H9 (cell line): ENCODE measurements around the gene PGAM1. TPM values are rescaled to one million over a fixed set of nuclear protein-coding genes. Genes with fewer than 3 reads are reported as not detected.

Source experiments
- DNase-seq: peaks from one replicate; pipeline ENCODE4 v3.0.0-alpha.2; 2017
- H2AFZ ChIP-seq: one replicate; pipeline ENCODE4 v1.6.1; 2013; ENCODE audit warnings: mild to moderate bottlenecking, low read length, control low read depth, moderate library complexity
- H2AK5ac ChIP-seq: 2 replicates; pipeline ENCODE4 v1.6.1; 2013; ENCODE audit warnings: low read length, control low read depth, mixed read lengths; ENCODE audit not compliant: insufficient read length
- H2BK120ac ChIP-seq: one replicate; pipeline ENCODE4 v1.6.1; 2013; ENCODE audit warnings: low read depth, mild to moderate bottlenecking, low read length, control low read depth, inconsistent platforms; ENCODE audit not compliant: poor library complexity, severe bottlenecking
- H2BK12ac ChIP-seq: 2 replicates; pipeline ENCODE4 v1.6.1; 2013; ENCODE audit warnings: low read length, control low read depth, mixed read lengths, low read depth; ENCODE audit not compliant: insufficient read length
- H2BK15ac ChIP-seq: 2 replicates; pipeline ENCODE4 v1.6.1; 2013; ENCODE audit warnings: low read depth, low read length, control low read depth
- H2BK20ac ChIP-seq: one replicate; pipeline ENCODE4 v1.6.1; 2013; ENCODE audit warnings: low read depth, mild to moderate bottlenecking, low read length, control low read depth, inconsistent platforms; ENCODE audit not compliant: poor library complexity, severe bottlenecking
- H2BK5ac ChIP-seq: 2 replicates; pipeline ENCODE4 v1.6.1; 2013; ENCODE audit warnings: low read length, control low read depth, mixed read lengths; ENCODE audit not compliant: insufficient read length
- H3K14ac ChIP-seq: 2 replicates; pipeline ENCODE4 v1.6.1; 2013; ENCODE audit warnings: low read length, control low read depth; ENCODE audit not compliant: insufficient read depth
- H3K18ac ChIP-seq: 2 replicates; pipeline ENCODE4 v1.6.1; 2013; ENCODE audit warnings: low read depth, mild to moderate bottlenecking, mixed read lengths, low read length, control low read depth; ENCODE audit not compliant: insufficient read length
- H3K23ac ChIP-seq: 2 replicates; pipeline ENCODE4 v1.6.1; 2013; ENCODE audit warnings: low read length, control low read depth, mixed read lengths, low read depth; ENCODE audit not compliant: insufficient read length
- H3K23me2 ChIP-seq: 2 replicates; pipeline ENCODE4 v1.6.1; 2013; ENCODE audit warnings: low read depth, mild to moderate bottlenecking, mixed read lengths, low read length, control low read depth; ENCODE audit not compliant: insufficient read length, poor library complexity, severe bottlenecking
- H3K27ac ChIP-seq: 2 replicates; pipeline ENCODE4 v1.5.1; 2013; ENCODE audit warnings: low read length, control low read depth, mixed read lengths, low read depth; ENCODE audit not compliant: insufficient read length
- H3K27me3 ChIP-seq: 2 replicates; pipeline ENCODE4 v1.6.1; 2013; ENCODE audit warnings: low read length, control low read depth, inconsistent platforms; ENCODE audit not compliant: insufficient read depth
- H3K4ac ChIP-seq: 2 replicates; pipeline ENCODE4 v1.6.1; 2013; ENCODE audit warnings: low read depth, mild to moderate bottlenecking, control low read depth, inconsistent platforms, low read length, moderate library complexity
- H3K4me1 ChIP-seq: 2 replicates; pipeline ENCODE4 v1.6.1; 2013; ENCODE audit warnings: low read length, control low read depth, inconsistent platforms; ENCODE audit not compliant: insufficient read depth
- H3K4me2 ChIP-seq: 2 replicates; pipeline ENCODE4 v1.6.1; 2013; ENCODE audit warnings: low read length, control low read depth, mixed read lengths; ENCODE audit not compliant: insufficient read length, insufficient read depth
- H3K56ac ChIP-seq: 2 replicates; pipeline ENCODE4 v1.6.1; 2013; ENCODE audit warnings: low read depth, mild to moderate bottlenecking, mixed read lengths, low read length, control low read depth; ENCODE audit not compliant: insufficient read length
- H3K79me1 ChIP-seq: 2 replicates; pipeline ENCODE4 v1.6.1; 2013; ENCODE audit warnings: low read depth, mild to moderate bottlenecking, moderate library complexity, low read length, control low read depth, inconsistent platforms; ENCODE audit not compliant: insufficient read depth, poor library complexity, severe bottlenecking
- H3K79me2 ChIP-seq: 2 replicates; pipeline ENCODE4 v1.6.1; 2013; ENCODE audit warnings: low read length, control low read depth, inconsistent platforms; ENCODE audit not compliant: insufficient read depth
- H3K9ac ChIP-seq: 2 replicates; pipeline ENCODE4 v1.6.1; 2013; ENCODE audit warnings: low read length, control low read depth, mixed read lengths; ENCODE audit not compliant: insufficient read length; ENCODE audit errors: extremely low read depth
- H3K9me3 ChIP-seq: one replicate; pipeline ENCODE4 v1.6.1; 2013; ENCODE audit warnings: low read depth, low read length, inconsistent platforms; ENCODE audit not compliant: control insufficient read depth
- H3T11ph ChIP-seq: one replicate; pipeline ENCODE4 v1.6.1; 2013; ENCODE audit warnings: mild to moderate bottlenecking, low read length, control low read depth, inconsistent platforms
- H4K20me1 ChIP-seq: one replicate; pipeline ENCODE4 v1.6.1; 2013; ENCODE audit not compliant: control insufficient read depth, insufficient read length, insufficient read depth
- H4K5ac ChIP-seq: 2 replicates; pipeline ENCODE4 v1.6.1; 2013; ENCODE audit warnings: low read depth, mild to moderate bottlenecking, mixed read lengths, low read length, control low read depth; ENCODE audit not compliant: insufficient read length
- H4K8ac ChIP-seq: replicated peaks from 2 replicates; pipeline ENCODE4 v1.6.1; 2013; ENCODE audit warnings: low read length, control low read depth, mixed read lengths, low read depth; ENCODE audit not compliant: insufficient read length
- H4K91ac ChIP-seq: 2 replicates; pipeline ENCODE4 v1.6.1; 2013; ENCODE audit warnings: low read depth, mild to moderate bottlenecking, moderate library complexity, mixed read lengths, low read length, control low read depth; ENCODE audit not compliant: insufficient read length
- H3K27ac Mint-ChIP-seq, 3 experiments: 2 replicates in 2 of 3; 3 replicates in 1 of 3; pipeline ENCODE4 v1.8.0; 2020 to 2021; ENCODE audit warnings: mixed read lengths in 3 of 3, mild to moderate bottlenecking in 1 of 3, moderate library complexity in 1 of 3
- H3K27me3 Mint-ChIP-seq: 2 replicates; pipeline ENCODE4 v1.8.0; 2021; ENCODE audit warnings: low read depth, mild to moderate bottlenecking, moderate library complexity, mixed read lengths
- H3K36me3 Mint-ChIP-seq, 3 experiments: 2 replicates in 2 of 3; 3 replicates in 1 of 3; pipeline ENCODE4 v1.8.0; 2020 to 2021; ENCODE audit warnings: low read depth in 3 of 3, mixed read lengths in 3 of 3; ENCODE audit not compliant: insufficient read depth in 1 of 3
- H3K4me1 Mint-ChIP-seq, 2 experiments: 2 replicates each; pipeline ENCODE4 v1.8.0; 2020; ENCODE audit warnings: mixed read lengths in 2 of 2
- H3K4me3 Mint-ChIP-seq, 2 experiments: 2 replicates in 1 of 2; 3 replicates in 1 of 2; pipeline ENCODE4 v1.8.0; 2020 to 2021; ENCODE audit warnings: mild to moderate bottlenecking in 2 of 2, mixed read lengths in 2 of 2, moderate library complexity in 1 of 2
- H3K9me3 Mint-ChIP-seq, 2 experiments: 2 replicates in 1 of 2; 3 replicates in 1 of 2; pipeline ENCODE4 v1.8.0; 2020; ENCODE audit warnings: mild to moderate bottlenecking in 2 of 2, mixed read lengths in 2 of 2, moderate library complexity in 1 of 2
- total RNA-seq: library from RNA; stranded (reverse); gene quantifications from 2 replicates; pipeline ENCODE4 v1.2.1, GENCODE V29; 2021
- TF ChIP-seq, protein P1 (sequence below): fragments of 200-600 bp; sonication (generic); conservative IDR thresholded peaks from 3 replicates; pipeline ENCODE4 v1.8.0; 2021; ENCODE audit warnings: antibody characterized with exemption, mild to moderate bottlenecking

PGAM1 gene
- total RNA-seq, 1 experiment from 2014 or later, result 932 TPM

DNA sequence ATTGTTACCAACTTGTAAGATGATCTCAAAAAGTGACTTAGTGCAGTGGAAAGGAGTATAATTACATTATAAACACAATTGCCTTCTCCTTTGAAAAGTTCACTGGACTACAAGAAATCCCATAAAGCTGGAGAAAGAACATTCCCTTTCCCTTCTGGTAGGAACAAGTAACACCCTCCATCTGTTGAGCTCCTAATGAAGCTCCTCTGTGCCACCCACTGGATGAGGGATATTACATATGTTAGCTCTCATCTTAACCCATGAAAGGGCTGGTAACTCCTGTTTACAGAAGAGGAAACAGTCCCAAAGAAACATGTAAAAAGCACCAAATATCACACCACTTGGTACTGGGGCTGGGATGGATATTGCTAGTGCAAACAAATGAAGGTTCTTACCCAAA lies 8.1 kb downstream of the PGAM1 start:
- Histone ChIP-seq H4K8ac (no peak overlapping the region), H3K79me2 (no peaks in the 10 kb centered on the region), H2AFZ (no peak overlapping the region), H3K4me1 (no peaks in the 10 kb centered on the region), H3K79me1 (no peaks in the 10 kb centered on the region), H4K5ac (no peak overlapping the region), H3K27ac (no peak overlapping the region), H3K4me2 (no peak overlapping the region), H2BK5ac (no peak overlapping the region), H2BK120ac (no peak overlapping the region), H2BK20ac (no peak overlapping the region), H2BK15ac (no peak overlapping the region), H4K91ac (no peak overlapping the region), H3K23ac (no peak overlapping the region), H3T11ph (no peak overlapping the region), H3K4ac (no peak overlapping the region), H2BK12ac (no peak overlapping the region), H3K9ac (no peak overlapping the region), H4K20me1 (no peaks in the 10 kb centered on the region), H3K18ac (no peak overlapping the region), H2AK5ac (no peak overlapping the region), H3K9me3 (no peaks in the 10 kb centered on the region), H3K27me3 (no peaks in the 10 kb centered on the region), H3K56ac (no peak overlapping the region), H3K14ac (no peak overlapping the region), H3K23me2 (no peaks in the 10 kb centered on the region)
- H3K36me3 Mint-ChIP-seq, result peaks cover 34 to 81% (median 67%) of the 10 kb centered on the region in 3 experiments
- peaks cover 4 to 5% of the 10 kb centered on the region in 2 experiments; a peak in 3 of 4 replicates for H3K4me1 Mint-ChIP-seq
- no peaks in the 10 kb centered on the region; the same call in 1 of the 2 replicates for H3K27me3 Mint-ChIP-seq
- TF ChIP-seq, protein P1, sequence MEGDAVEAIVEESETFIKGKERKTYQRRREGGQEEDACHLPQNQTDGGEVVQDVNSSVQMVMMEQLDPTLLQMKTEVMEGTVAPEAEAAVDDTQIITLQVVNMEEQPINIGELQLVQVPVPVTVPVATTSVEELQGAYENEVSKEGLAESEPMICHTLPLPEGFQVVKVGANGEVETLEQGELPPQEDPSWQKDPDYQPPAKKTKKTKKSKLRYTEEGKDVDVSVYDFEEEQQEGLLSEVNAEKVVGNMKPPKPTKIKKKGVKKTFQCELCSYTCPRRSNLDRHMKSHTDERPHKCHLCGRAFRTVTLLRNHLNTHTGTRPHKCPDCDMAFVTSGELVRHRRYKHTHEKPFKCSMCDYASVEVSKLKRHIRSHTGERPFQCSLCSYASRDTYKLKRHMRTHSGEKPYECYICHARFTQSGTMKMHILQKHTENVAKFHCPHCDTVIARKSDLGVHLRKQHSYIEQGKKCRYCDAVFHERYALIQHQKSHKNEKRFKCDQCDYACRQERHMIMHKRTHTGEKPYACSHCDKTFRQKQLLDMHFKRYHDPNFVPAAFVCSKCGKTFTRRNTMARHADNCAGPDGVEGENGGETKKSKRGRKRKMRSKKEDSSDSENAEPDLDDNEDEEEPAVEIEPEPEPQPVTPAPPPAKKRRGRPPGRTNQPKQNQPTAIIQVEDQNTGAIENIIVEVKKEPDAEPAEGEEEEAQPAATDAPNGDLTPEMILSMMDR, result no peak
- H3K4me3 Mint-ChIP-seq, result no peak overlapping the region
- no peaks in the 10 kb centered on the region for H3K9me3 Mint-ChIP-seq
- H3K27ac Mint-ChIP-seq, result peak overlapping the region in 1 of 3 experiments; percentile 91; a peak in 3 of 7 replicates
- no peak for DNase-seq
